Epidermal melanocyte (primary cell): ENCODE data around the gene ALKAL2.
A peak's percentile ranks its signal among the peaks of the same experiment; 100 is the strongest.

ENCODE experiments used
- DNase-seq: peaks from one replicate; pipeline ENCODE4 v3.0.0; 2011; ENCODE audit warnings: low spot score; ENCODE audit not compliant: insufficient read length

ALKAL2 gene

GRCh38 chr2:290090-290722 lies 2.3 kb upstream of the ALKAL2 start:
- peak; percentile 86 for DNase-seq

- no peak for DNase-seq
These were observed 1.6 kb upstream of the ALKAL2 start for GRCh38 chr2:289362-290089.

- no peak for DNase-seq
These were observed 969 bp upstream of the ALKAL2 start for GRCh38 chr2:288758-289361.

- no peak for DNase-seq
These were observed 413 bp downstream of the ALKAL2 start for GRCh38 chr2:287471-287885.

- no peak for DNase-seq
These were observed 1.0 kb downstream of the ALKAL2 start for GRCh38 chr2:286774-287392.

- no peak for DNase-seq
These were observed 1.9 kb downstream of the ALKAL2 start for GRCh38 chr2:286035-286434.

GRCh38 chr2:285531-285930 lies 2.4 kb downstream of the ALKAL2 start:
- DNase-seq, result no peak

- no peak for DNase-seq
These were observed 2.9 kb downstream of the ALKAL2 start for GRCh38 chr2:284896-285492.

GRCh38 chr2:283996-284794 lies 3.7 kb downstream of the ALKAL2 start:
- DNase-seq, result no peak

- no peak for DNase-seq
These were observed 5.3 kb downstream of the ALKAL2 start for GRCh38 chr2:282371-283263.

- no peak for DNase-seq
These were observed 6.5 kb downstream of the ALKAL2 start for GRCh38 chr2:281381-281780.

- DNase-seq, result no peak
These were observed 7.2 kb downstream of the ALKAL2 start for GRCh38 chr2:280650-281110.

GRCh38 chr2:279956-280649 lies 7.8 kb downstream of the ALKAL2 start:
- DNase-seq, result no peak

GRCh38 chr2:279366-279765 lies 8.5 kb downstream of the ALKAL2 start:
- DNase-seq, result no peak

GRCh38 chr2:278927-279320 lies 9.0 kb downstream of the ALKAL2 start:
- no peak for DNase-seq

GRCh38 chr2:278312-278926 lies 9.5 kb downstream of the ALKAL2 start:
- DNase-seq, result no peak

- DNase-seq, result no peak
These were observed 12.4 kb downstream of the ALKAL2 start for GRCh38 chr2:275466-275865.

- no peak for DNase-seq
These were observed 13.4 kb downstream of the ALKAL2 start for GRCh38 chr2:274503-274902.

- DNase-seq, result no peak
These were observed 14.6 kb downstream of the ALKAL2 start for GRCh38 chr2:273333-273732.
